ENCODE data around the gene NRIP2. TPM values are rescaled to one million over a fixed set of nuclear protein-coding genes. Genes with fewer than 3 reads are reported as not detected.
A peak's percentile ranks its signal among the peaks of the same experiment; 100 is the strongest.

NRIP2 gene
- total and polyA plus RNA-seq, 2 experiments from 2014 or later = 0.46 TPM; not detected in 1

DNA sequence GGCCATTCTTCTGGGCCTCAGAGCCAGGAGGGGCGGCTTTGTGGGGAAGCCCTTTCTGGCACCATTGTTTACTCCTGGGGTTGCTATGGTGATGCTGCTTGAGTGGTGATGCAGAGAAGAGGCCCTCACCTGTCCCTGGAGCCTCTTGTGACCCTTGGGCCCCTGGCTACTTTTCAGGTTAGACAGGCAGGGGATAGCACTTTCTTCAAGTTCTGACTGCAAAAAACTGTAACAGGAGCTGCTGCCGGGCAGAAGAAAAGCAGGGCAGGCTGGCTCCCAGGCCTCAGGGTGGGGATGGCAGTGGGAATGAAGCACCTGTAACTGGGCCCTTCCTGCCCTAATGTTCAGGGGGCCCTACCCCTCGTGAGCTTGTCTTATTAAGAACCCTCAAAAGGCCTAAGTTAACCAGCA is 22.2 kb upstream of the NRIP2 start, which contains the start of gene TEX52:
Gene TEX52, minus strand, starts transcription at position 19 of the 411 bp plus-strand sequence. Its CDS starts 13 bp downstream, at position 6.
- no peak for DNase-seq
- Histone ChIP-seq H4K20me1 (ENCODE audit: insufficient read depth) (no peaks in the 10 kb centered on the region), H3K4me2 (ENCODE audit: unreplicated experiment) (no peak within 1 kb of the TSS), H3K4me1 (ENCODE audit: insufficient read depth) (no peaks in the 10 kb centered on the region), H3K79me2 (ENCODE audit: insufficient read depth) (no peaks in the 10 kb centered on the region), H2AFZ (no peak within 1 kb of the TSS), H3K36me3 (ENCODE audit: low read depth) (no peaks in the 10 kb centered on the region), H3K9ac (no peak within 1 kb of the TSS), H3K27ac (no peak within 1 kb of the TSS), H3K9me3 (ENCODE audit: low read depth) (no peaks in the 10 kb centered on the region), H3K27me3 (replicated peaks; ENCODE audit: insufficient read depth) (no peaks in the 10 kb centered on the region), H3F3A (ENCODE audit: insufficient read depth) (no peaks in the 10 kb centered on the region), H3K4me3 (no peak within 1 kb of the TSS), H3K9me2 (ENCODE audit: insufficient read depth) (no peaks in the 10 kb centered on the region)
- in situ Hi-C loops (cut with MboI) = no loop called here
- 83 to 87% methylated on average over 3 of the region's 3 CpGs for WGBS, 2 experiments (ENCODE audit: low coverage in 1 of 2, low lambda C conversion rate in 2 of 2, missing lambda C conversion rate in 2 of 2)
- TF ChIP-seq EZH2 (IDR thresholded peaks at IDR 0.05; ENCODE audit: insufficient read depth, poor library complexity, severe bottlenecking) (no peak), EZH2phosphoT487 (IDR thresholded peaks at IDR 0.05; ENCODE audit: insufficient read depth, low read depth) (no peak)

GRCh38 chr12:2856051-2856450 is 21.2 kb upstream of the NRIP2 start:
- Histone ChIP-seq H3K9me2 (ENCODE audit: insufficient read depth) (no peaks in the 10 kb centered on the region), H3K36me3 (ENCODE audit: low read depth) (no peaks in the 10 kb centered on the region), H3K9me3 (ENCODE audit: low read depth) (no peaks in the 10 kb centered on the region), H2AFZ (no peak overlapping the region), H3K79me2 (ENCODE audit: insufficient read depth) (no peaks in the 10 kb centered on the region), H3K4me1 (ENCODE audit: insufficient read depth) (no peaks in the 10 kb centered on the region), H3K27ac (no peak overlapping the region), H3K4me2 (ENCODE audit: unreplicated experiment) (no peak overlapping the region), H4K20me1 (ENCODE audit: insufficient read depth) (no peaks in the 10 kb centered on the region), H3K9ac (no peak overlapping the region), H3K27me3 (replicated peaks; ENCODE audit: insufficient read depth) (no peaks in the 10 kb centered on the region), H3F3A (ENCODE audit: insufficient read depth) (no peaks in the 10 kb centered on the region), H3K4me3 (no peak overlapping the region)
- peak; percentile 14 for DNase-seq
- no peak for TF ChIP-seq EZH2phosphoT487 (IDR thresholded peaks at IDR 0.05; ENCODE audit: insufficient read depth, low read depth)
- TF ChIP-seq EZH2 (IDR thresholded peaks at IDR 0.05; ENCODE audit: insufficient read depth, poor library complexity, severe bottlenecking) = no peak
- 82 to 88% methylated on average over 3 of the region's 3 CpGs for WGBS, 2 experiments (ENCODE audit: low coverage in 1 of 2, low lambda C conversion rate in 2 of 2, missing lambda C conversion rate in 2 of 2)
- in situ Hi-C loops (cut with MboI) = no loop called here

- Histone ChIP-seq H3K4me2 (ENCODE audit: unreplicated experiment) (no peak overlapping the region), H3K27me3 (replicated peaks; ENCODE audit: insufficient read depth) (no peaks in the 10 kb centered on the region), H3K9me2 (ENCODE audit: insufficient read depth) (no peaks in the 10 kb centered on the region), H4K20me1 (ENCODE audit: insufficient read depth) (no peaks in the 10 kb centered on the region), H3K4me3 (no peak overlapping the region), H3K4me1 (ENCODE audit: insufficient read depth) (no peaks in the 10 kb centered on the region), H3K27ac (no peak overlapping the region), H2AFZ (no peak overlapping the region), H3K9me3 (ENCODE audit: low read depth) (no peaks in the 10 kb centered on the region), H3K36me3 (ENCODE audit: low read depth) (no peaks in the 10 kb centered on the region), H3K79me2 (ENCODE audit: insufficient read depth) (no peaks in the 10 kb centered on the region), H3F3A (ENCODE audit: insufficient read depth) (no peaks in the 10 kb centered on the region), H3K9ac (no peak overlapping the region)
- WGBS, 2 experiments (ENCODE audit: low coverage in 1 of 2, low lambda C conversion rate in 2 of 2, missing lambda C conversion rate in 2 of 2) = 82 to 93% methylated on average over 7 of the region's 7 CpGs
- no peak for DNase-seq
- TF ChIP-seq EZH2 (IDR thresholded peaks at IDR 0.05; ENCODE audit: insufficient read depth, poor library complexity, severe bottlenecking) (no peak), EZH2phosphoT487 (IDR thresholded peaks at IDR 0.05; ENCODE audit: insufficient read depth, low read depth) (no peak)
- in situ Hi-C loops (cut with MboI) = no loop called here
Observed at GRCh38 chr12:2855546-2855945, 20.7 kb upstream of the NRIP2 start.

DNA sequence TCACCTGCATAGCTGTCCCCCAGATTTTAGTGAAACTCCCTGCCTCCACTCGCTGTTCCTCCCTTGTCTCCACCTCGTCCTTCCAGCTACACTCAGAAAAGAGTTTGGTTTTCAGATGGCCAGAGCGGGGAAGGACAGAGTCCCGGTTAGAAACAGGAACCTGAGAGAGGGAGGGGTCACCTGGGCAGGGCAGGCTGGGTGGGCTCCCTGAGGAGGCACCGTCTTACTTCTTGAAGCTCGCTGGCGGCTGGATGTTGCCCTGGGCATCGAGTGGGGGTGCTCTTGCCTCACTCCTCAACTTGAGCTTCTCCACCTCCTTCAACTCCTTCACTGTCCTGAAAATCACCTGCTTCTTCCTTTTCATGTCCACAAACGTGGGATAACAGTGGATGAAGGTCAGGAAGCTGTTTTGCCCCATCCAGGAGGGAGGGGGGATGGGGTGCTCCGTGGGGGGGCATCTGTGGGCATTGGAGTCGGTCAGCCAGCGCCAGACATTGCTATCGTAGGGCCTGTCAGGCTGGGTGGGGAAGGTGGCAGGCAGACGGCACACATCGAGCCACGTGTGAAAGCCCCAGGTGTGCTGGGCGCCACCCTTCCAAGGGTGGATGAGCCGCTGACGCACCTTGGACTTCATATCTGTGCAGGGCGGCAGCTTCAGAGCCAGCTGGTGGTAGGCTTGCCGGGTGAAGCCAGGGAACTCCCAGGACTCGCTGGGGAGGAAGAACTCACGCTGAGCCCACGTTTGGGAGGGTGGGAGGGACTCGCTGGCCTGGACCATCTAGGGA is 20.0 kb upstream of the NRIP2 start:
- Histone ChIP-seq H3K36me3 (ENCODE audit: low read depth) (no peaks in the 10 kb centered on the region), H3K4me3 (no peak overlapping the region), H3K9me3 (ENCODE audit: low read depth) (no peaks in the 10 kb centered on the region), H2AFZ (no peak overlapping the region), H3F3A (ENCODE audit: insufficient read depth) (no peaks in the 10 kb centered on the region), H3K9ac (no peak overlapping the region), H4K20me1 (ENCODE audit: insufficient read depth) (no peaks in the 10 kb centered on the region), H3K79me2 (ENCODE audit: insufficient read depth) (no peaks in the 10 kb centered on the region), H3K9me2 (ENCODE audit: insufficient read depth) (no peaks in the 10 kb centered on the region), H3K4me1 (ENCODE audit: insufficient read depth) (no peaks in the 10 kb centered on the region), H3K27ac (no peak overlapping the region), H3K4me2 (ENCODE audit: unreplicated experiment) (no peak overlapping the region), H3K27me3 (replicated peaks; ENCODE audit: insufficient read depth) (no peaks in the 10 kb centered on the region)
- 79 to 80% methylated on average over 21 to 25 of the region's 25 CpGs for WGBS, 2 experiments (ENCODE audit: low coverage in 1 of 2, low lambda C conversion rate in 2 of 2, missing lambda C conversion rate in 2 of 2)
- DNase-seq = no peak
- no peak for TF ChIP-seq EZH2phosphoT487 (IDR thresholded peaks at IDR 0.05; ENCODE audit: insufficient read depth, low read depth)
- TF ChIP-seq EZH2 (IDR thresholded peaks at IDR 0.05; ENCODE audit: insufficient read depth, poor library complexity, severe bottlenecking) = no peak
- in situ Hi-C loops (cut with MboI) = no loop called here

Measured in GM23248 (cell line).